ENCODE results near the gene AGPAT1.

AGPAT1 gene

DNA sequence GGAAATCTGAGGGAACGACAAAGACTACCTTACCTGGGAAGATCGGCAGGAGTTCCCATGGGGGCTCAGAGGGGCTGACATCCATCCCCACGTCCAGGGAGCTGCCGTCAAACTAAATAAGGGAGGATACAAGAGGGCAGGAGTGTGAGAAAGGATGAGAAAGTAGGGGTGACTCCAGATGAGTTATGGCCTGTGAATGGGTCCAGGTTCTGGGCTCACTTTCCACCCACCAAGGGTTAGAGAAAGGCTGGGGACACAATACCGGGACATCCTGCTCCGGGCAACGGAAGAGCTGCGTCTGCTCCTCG lies 48.5 kb downstream of the AGPAT1 start:
- TF ChIP-seq, protein P1, sequence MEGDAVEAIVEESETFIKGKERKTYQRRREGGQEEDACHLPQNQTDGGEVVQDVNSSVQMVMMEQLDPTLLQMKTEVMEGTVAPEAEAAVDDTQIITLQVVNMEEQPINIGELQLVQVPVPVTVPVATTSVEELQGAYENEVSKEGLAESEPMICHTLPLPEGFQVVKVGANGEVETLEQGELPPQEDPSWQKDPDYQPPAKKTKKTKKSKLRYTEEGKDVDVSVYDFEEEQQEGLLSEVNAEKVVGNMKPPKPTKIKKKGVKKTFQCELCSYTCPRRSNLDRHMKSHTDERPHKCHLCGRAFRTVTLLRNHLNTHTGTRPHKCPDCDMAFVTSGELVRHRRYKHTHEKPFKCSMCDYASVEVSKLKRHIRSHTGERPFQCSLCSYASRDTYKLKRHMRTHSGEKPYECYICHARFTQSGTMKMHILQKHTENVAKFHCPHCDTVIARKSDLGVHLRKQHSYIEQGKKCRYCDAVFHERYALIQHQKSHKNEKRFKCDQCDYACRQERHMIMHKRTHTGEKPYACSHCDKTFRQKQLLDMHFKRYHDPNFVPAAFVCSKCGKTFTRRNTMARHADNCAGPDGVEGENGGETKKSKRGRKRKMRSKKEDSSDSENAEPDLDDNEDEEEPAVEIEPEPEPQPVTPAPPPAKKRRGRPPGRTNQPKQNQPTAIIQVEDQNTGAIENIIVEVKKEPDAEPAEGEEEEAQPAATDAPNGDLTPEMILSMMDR (IDR thresholded peaks at IDR 0.05) = no peak
- no peak for TF ChIP-seq ZFX (IDR thresholded peaks at IDR 0.05; ENCODE audit: borderline replicate concordance)
- H3K27ac ChIP-seq = peak overlapping the region; percentile 86

DNA sequence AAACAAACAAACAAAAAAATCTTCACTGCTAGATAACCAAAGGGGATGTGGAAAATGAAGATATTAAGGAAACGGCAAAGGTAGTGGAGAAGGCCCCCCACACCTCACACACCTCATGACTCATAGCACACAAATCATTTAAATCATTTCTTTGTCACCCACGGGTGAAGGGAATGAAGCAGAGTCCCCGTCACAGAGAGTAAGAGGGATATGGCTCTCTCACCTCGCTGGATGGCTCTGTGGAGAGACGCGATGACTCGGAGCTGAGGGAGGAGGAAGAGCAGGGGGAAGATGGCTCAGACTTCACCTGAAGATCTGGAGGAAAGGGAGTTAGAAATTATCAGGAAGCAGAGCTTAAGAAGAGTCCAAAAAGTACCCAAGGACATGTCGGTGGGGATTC lies 49.0 kb downstream of the AGPAT1 start:
- no peak for TF ChIP-seq ZFX (IDR thresholded peaks at IDR 0.05; ENCODE audit: borderline replicate concordance)
- TF ChIP-seq, protein P1 (IDR thresholded peaks at IDR 0.05) = no peak
- H3K27ac ChIP-seq = peak overlapping the region; percentile 86

DNA sequence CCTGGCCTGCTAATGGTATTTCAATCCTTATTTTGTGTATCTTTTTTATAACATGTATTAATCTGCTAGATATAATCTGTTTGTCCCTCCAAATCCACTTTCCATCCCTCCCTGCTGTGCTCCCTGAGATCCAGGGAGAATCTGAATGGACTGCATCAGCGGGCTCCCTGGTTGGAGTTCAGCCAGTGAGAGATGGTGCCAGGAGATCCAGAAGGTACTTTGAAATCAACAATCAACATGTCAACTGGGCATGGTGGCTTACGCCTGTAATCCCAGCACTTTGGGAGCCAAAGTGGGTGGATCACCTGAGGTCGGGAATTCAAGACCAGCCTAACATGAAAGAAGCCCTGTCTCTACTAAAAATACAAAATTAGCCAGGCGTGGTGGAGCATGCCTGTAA lies 52.2 kb downstream of the AGPAT1 start:
- H3K27ac ChIP-seq = no peak overlapping the region
- TF ChIP-seq, protein P1 (IDR thresholded peaks at IDR 0.05) = no peak
- TF ChIP-seq ZFX (IDR thresholded peaks at IDR 0.05; ENCODE audit: borderline replicate concordance) = no peak

DNA sequence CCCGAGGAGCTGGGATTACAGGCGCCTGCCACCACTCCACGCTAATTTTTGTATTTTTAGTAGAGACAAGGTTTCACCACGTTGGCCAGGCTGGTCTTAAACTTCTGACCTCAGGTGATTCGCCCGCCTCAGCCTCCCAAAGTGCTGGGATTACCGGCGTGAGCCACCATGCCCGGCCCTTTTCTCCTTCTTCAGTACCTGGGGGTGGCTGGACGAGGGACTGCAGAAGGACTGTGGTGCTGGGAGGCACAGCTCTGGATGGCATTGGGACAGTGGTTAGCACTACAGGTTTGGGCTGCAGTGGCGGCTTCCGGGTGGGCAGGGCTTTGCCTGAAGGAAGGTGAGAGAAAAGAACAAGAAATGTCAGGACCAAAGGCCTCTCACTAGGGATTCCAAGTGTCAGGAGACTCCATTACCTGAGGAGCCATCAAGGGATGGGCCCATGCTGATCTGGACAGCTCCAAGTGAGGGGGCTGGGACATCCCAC lies 55.3 kb downstream of the AGPAT1 start:
- H3K27ac ChIP-seq = no peak overlapping the region
- TF ChIP-seq ZFX (IDR thresholded peaks at IDR 0.05; ENCODE audit: borderline replicate concordance) = no peak
- TF ChIP-seq, protein P1 (IDR thresholded peaks at IDR 0.05) = no peak

DNA sequence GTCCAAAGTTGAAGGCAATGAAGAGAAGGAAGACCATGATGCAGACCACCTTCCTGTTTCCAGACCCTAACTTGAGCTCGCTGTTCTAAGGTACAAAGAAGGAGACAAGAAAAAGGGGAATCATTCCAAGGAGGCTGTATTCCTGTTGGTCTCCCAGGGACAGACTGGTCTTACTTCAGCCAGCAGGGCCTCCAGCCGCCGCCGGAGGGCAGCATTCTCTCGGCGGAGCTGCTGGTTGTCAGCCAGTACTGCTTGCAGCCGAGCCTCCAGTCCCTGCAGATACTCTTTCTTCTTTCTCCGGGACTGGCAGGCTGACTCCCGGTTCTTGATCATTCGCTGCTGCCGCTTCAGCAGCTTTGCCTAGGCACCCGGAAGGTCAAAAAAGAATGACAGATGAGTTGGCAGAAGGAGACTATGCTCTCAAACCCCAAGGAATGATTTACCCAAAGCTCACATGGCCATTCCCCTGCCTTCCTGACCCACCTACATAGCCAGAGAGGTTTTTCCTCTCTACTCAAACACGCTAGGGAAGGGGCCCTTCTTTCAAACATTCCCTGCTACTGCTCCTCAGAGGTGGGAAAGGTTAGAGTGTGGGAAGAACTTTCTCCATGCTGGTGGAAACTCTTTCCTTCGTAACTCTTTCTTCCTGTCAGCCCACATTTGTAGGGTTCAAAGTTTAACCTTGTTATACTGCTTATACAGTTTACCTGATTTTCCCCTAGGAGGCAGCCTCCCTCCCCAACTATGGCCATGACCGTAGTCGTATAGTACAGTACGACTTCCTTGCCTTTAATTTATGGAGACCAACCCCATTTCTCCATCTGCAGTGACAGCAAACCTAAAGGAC lies 56.9 kb downstream of the AGPAT1 start:
- TF ChIP-seq, protein P1 (IDR thresholded peaks at IDR 0.05) = peak; percentile 93
- TF ChIP-seq ZFX (IDR thresholded peaks at IDR 0.05; ENCODE audit: borderline replicate concordance) = no peak
- peak overlapping the region; percentile 60 for H3K27ac ChIP-seq

All from 22Rv1 (cell line).